H9 (cell line): ENCODE results near the gene CFHR5. TPM values are rescaled to one million over a fixed set of nuclear protein-coding genes. Genes with fewer than 3 reads are reported as not detected.

Experiments
- DNase-seq: peaks from one replicate; pipeline ENCODE4 v3.0.0-alpha.2; 2017
- H2AFZ ChIP-seq: one replicate; pipeline ENCODE4 v1.6.1; 2013; ENCODE audit warnings: mild to moderate bottlenecking, low read length, control low read depth, moderate library complexity
- H2AK5ac ChIP-seq: 2 replicates; pipeline ENCODE4 v1.6.1; 2013; ENCODE audit warnings: low read length, control low read depth, mixed read lengths; ENCODE audit not compliant: insufficient read length
- H2BK120ac ChIP-seq: one replicate; pipeline ENCODE4 v1.6.1; 2013; ENCODE audit warnings: low read depth, mild to moderate bottlenecking, low read length, control low read depth, inconsistent platforms; ENCODE audit not compliant: poor library complexity, severe bottlenecking
- H2BK12ac ChIP-seq: 2 replicates; pipeline ENCODE4 v1.6.1; 2013; ENCODE audit warnings: low read length, control low read depth, mixed read lengths, low read depth; ENCODE audit not compliant: insufficient read length
- H2BK15ac ChIP-seq: 2 replicates; pipeline ENCODE4 v1.6.1; 2013; ENCODE audit warnings: low read depth, low read length, control low read depth
- H2BK20ac ChIP-seq: one replicate; pipeline ENCODE4 v1.6.1; 2013; ENCODE audit warnings: low read depth, mild to moderate bottlenecking, low read length, control low read depth, inconsistent platforms; ENCODE audit not compliant: poor library complexity, severe bottlenecking
- H2BK5ac ChIP-seq: 2 replicates; pipeline ENCODE4 v1.6.1; 2013; ENCODE audit warnings: low read length, control low read depth, mixed read lengths; ENCODE audit not compliant: insufficient read length
- H3K14ac ChIP-seq: 2 replicates; pipeline ENCODE4 v1.6.1; 2013; ENCODE audit warnings: low read length, control low read depth; ENCODE audit not compliant: insufficient read depth
- H3K18ac ChIP-seq: 2 replicates; pipeline ENCODE4 v1.6.1; 2013; ENCODE audit warnings: low read depth, mild to moderate bottlenecking, mixed read lengths, low read length, control low read depth; ENCODE audit not compliant: insufficient read length
- H3K23ac ChIP-seq: 2 replicates; pipeline ENCODE4 v1.6.1; 2013; ENCODE audit warnings: low read length, control low read depth, mixed read lengths, low read depth; ENCODE audit not compliant: insufficient read length
- H3K23me2 ChIP-seq: 2 replicates; pipeline ENCODE4 v1.6.1; 2013; ENCODE audit warnings: low read depth, mild to moderate bottlenecking, mixed read lengths, low read length, control low read depth; ENCODE audit not compliant: insufficient read length, poor library complexity, severe bottlenecking
- H3K27ac ChIP-seq: 2 replicates; pipeline ENCODE4 v1.5.1; 2013; ENCODE audit warnings: low read length, control low read depth, mixed read lengths, low read depth; ENCODE audit not compliant: insufficient read length
- H3K27me3 ChIP-seq: 2 replicates; pipeline ENCODE4 v1.6.1; 2013; ENCODE audit warnings: low read length, control low read depth, inconsistent platforms; ENCODE audit not compliant: insufficient read depth
- H3K4ac ChIP-seq: 2 replicates; pipeline ENCODE4 v1.6.1; 2013; ENCODE audit warnings: low read depth, mild to moderate bottlenecking, control low read depth, inconsistent platforms, low read length, moderate library complexity
- H3K4me1 ChIP-seq: 2 replicates; pipeline ENCODE4 v1.6.1; 2013; ENCODE audit warnings: low read length, control low read depth, inconsistent platforms; ENCODE audit not compliant: insufficient read depth
- H3K4me2 ChIP-seq: 2 replicates; pipeline ENCODE4 v1.6.1; 2013; ENCODE audit warnings: low read length, control low read depth, mixed read lengths; ENCODE audit not compliant: insufficient read length, insufficient read depth
- H3K56ac ChIP-seq: 2 replicates; pipeline ENCODE4 v1.6.1; 2013; ENCODE audit warnings: low read depth, mild to moderate bottlenecking, mixed read lengths, low read length, control low read depth; ENCODE audit not compliant: insufficient read length
- H3K79me1 ChIP-seq: 2 replicates; pipeline ENCODE4 v1.6.1; 2013; ENCODE audit warnings: low read depth, mild to moderate bottlenecking, moderate library complexity, low read length, control low read depth, inconsistent platforms; ENCODE audit not compliant: insufficient read depth, poor library complexity, severe bottlenecking
- H3K79me2 ChIP-seq: 2 replicates; pipeline ENCODE4 v1.6.1; 2013; ENCODE audit warnings: low read length, control low read depth, inconsistent platforms; ENCODE audit not compliant: insufficient read depth
- H3K9ac ChIP-seq: 2 replicates; pipeline ENCODE4 v1.6.1; 2013; ENCODE audit warnings: low read length, control low read depth, mixed read lengths; ENCODE audit not compliant: insufficient read length; ENCODE audit errors: extremely low read depth
- H3K9me3 ChIP-seq: one replicate; pipeline ENCODE4 v1.6.1; 2013; ENCODE audit warnings: low read depth, low read length, inconsistent platforms; ENCODE audit not compliant: control insufficient read depth
- H3T11ph ChIP-seq: one replicate; pipeline ENCODE4 v1.6.1; 2013; ENCODE audit warnings: mild to moderate bottlenecking, low read length, control low read depth, inconsistent platforms
- H4K20me1 ChIP-seq: one replicate; pipeline ENCODE4 v1.6.1; 2013; ENCODE audit not compliant: control insufficient read depth, insufficient read length, insufficient read depth
- H4K5ac ChIP-seq: 2 replicates; pipeline ENCODE4 v1.6.1; 2013; ENCODE audit warnings: low read depth, mild to moderate bottlenecking, mixed read lengths, low read length, control low read depth; ENCODE audit not compliant: insufficient read length
- H4K8ac ChIP-seq: replicated peaks from 2 replicates; pipeline ENCODE4 v1.6.1; 2013; ENCODE audit warnings: low read length, control low read depth, mixed read lengths, low read depth; ENCODE audit not compliant: insufficient read length
- H4K91ac ChIP-seq: 2 replicates; pipeline ENCODE4 v1.6.1; 2013; ENCODE audit warnings: low read depth, mild to moderate bottlenecking, moderate library complexity, mixed read lengths, low read length, control low read depth; ENCODE audit not compliant: insufficient read length
- H3K27ac Mint-ChIP-seq, 3 experiments: 2 replicates in 2 of 3; 3 replicates in 1 of 3; pipeline ENCODE4 v1.8.0; 2020 to 2021; ENCODE audit warnings: mixed read lengths in 3 of 3, mild to moderate bottlenecking in 1 of 3, moderate library complexity in 1 of 3
- H3K27me3 Mint-ChIP-seq: 2 replicates; pipeline ENCODE4 v1.8.0; 2021; ENCODE audit warnings: low read depth, mild to moderate bottlenecking, moderate library complexity, mixed read lengths
- H3K36me3 Mint-ChIP-seq, 3 experiments: 2 replicates in 2 of 3; 3 replicates in 1 of 3; pipeline ENCODE4 v1.8.0; 2020 to 2021; ENCODE audit warnings: low read depth in 3 of 3, mixed read lengths in 3 of 3; ENCODE audit not compliant: insufficient read depth in 1 of 3
- H3K4me1 Mint-ChIP-seq, 2 experiments: 2 replicates each; pipeline ENCODE4 v1.8.0; 2020; ENCODE audit warnings: mixed read lengths in 2 of 2
- H3K4me3 Mint-ChIP-seq, 2 experiments: 2 replicates in 1 of 2; 3 replicates in 1 of 2; pipeline ENCODE4 v1.8.0; 2020 to 2021; ENCODE audit warnings: mild to moderate bottlenecking in 2 of 2, mixed read lengths in 2 of 2, moderate library complexity in 1 of 2
- H3K9me3 Mint-ChIP-seq, 2 experiments: 2 replicates in 1 of 2; 3 replicates in 1 of 2; pipeline ENCODE4 v1.8.0; 2020; ENCODE audit warnings: mild to moderate bottlenecking in 2 of 2, mixed read lengths in 2 of 2, moderate library complexity in 1 of 2
- CTCF ChIP-seq: fragments of 200-600 bp; sonication (generic); conservative IDR thresholded peaks from 3 replicates; pipeline ENCODE4 v1.8.0; 2021; ENCODE audit warnings: antibody characterized with exemption, mild to moderate bottlenecking
- WGBS: extraction: QIAGEN DNeasy Blood & Tissue Kit; methylation state at CpG from one replicate; pipeline ENCODE4 v1.1.7; 2013; ENCODE audit warnings: missing lambda C conversion rate, low lambda C conversion rate, mixed read lengths; ENCODE audit not compliant: insufficient read length; ENCODE audit errors: extremely low coverage; 5-methylcytosine and 5-hydroxymethylcytosine counted together
- total RNA-seq: library from RNA; stranded (reverse); gene quantifications from 2 replicates; pipeline ENCODE4 v1.2.1, GENCODE V29; 2021

CFHR5 gene
- total RNA-seq, 1 experiment from 2014 or later, result not detected

GRCh38 chr1:197008861-197009260, 31.5 kb downstream of the CFHR5 start:
- Histone ChIP-seq H3K4me1 (no peaks in the 10 kb centered on the region), H3K18ac (no peak overlapping the region), H3K23me2 (no peaks in the 10 kb centered on the region), H3K4ac (no peak overlapping the region), H3K27ac (no peak overlapping the region), H2BK15ac (no peak overlapping the region), H3K56ac (no peak overlapping the region), H3K4me2 (no peak overlapping the region), H4K20me1 (no peaks in the 10 kb centered on the region), H3K9me3 (no peaks in the 10 kb centered on the region), H3K23ac (no peak overlapping the region), H2BK20ac (no peak overlapping the region), H2AK5ac (no peak overlapping the region), H2AFZ (no peak overlapping the region), H4K5ac (no peak overlapping the region), H4K91ac (no peak overlapping the region), H3K14ac (no peak overlapping the region), H3T11ph (no peak overlapping the region), H2BK12ac (no peak overlapping the region), H3K79me2 (no peaks in the 10 kb centered on the region), H3K27me3 (no peaks in the 10 kb centered on the region), H2BK120ac (no peak overlapping the region), H4K8ac (no peak overlapping the region), H3K9ac (no peak overlapping the region), H2BK5ac (no peak overlapping the region), H3K79me1 (no peaks in the 10 kb centered on the region)
- no peaks in the 10 kb centered on the region for H3K27me3 Mint-ChIP-seq
- no peak for DNase-seq
- peaks cover 9 to 12% of the 10 kb centered on the region in 2 experiments for H3K9me3 Mint-ChIP-seq
- H3K4me1 Mint-ChIP-seq, result no peaks in the 10 kb centered on the region
- H3K36me3 Mint-ChIP-seq, result peaks cover 2 to 8% (median 3%) of the 10 kb centered on the region in 3 experiments; a peak in 4 of 7 replicates
- no CpG with 5 or more reads among the region's 6 CpGs for WGBS
- H3K4me3 Mint-ChIP-seq, result no peak overlapping the region
- no peak for TF ChIP-seq CTCF
- H3K27ac Mint-ChIP-seq, result no peak overlapping the region
